Peyer's patch (tissue), 4 donors: ENCODE results near the gene CELF3. TPM values are rescaled to one million over a fixed set of nuclear protein-coding genes. Genes with fewer than 3 reads are reported as not detected.

Experiments
- DNase-seq, 3 donors: peaks; one replicate each; pipeline ENCODE4 v3.0.0-alpha.2; 2017 to 2019
- H3K27ac ChIP-seq, 4 donors: fragments of 200-600 bp; sonication (generic); one replicate each; pipeline ENCODE4 v1.5.1; 2016 to 2019
- H3K27me3 ChIP-seq, 2 donors: fragments of 200-600 bp; sonication (generic); one replicate each; pipeline ENCODE4 v1.5.1; 2019
- H3K36me3 ChIP-seq, 3 donors: fragments of 200-600 bp; sonication (generic); one replicate each; pipeline ENCODE4 v1.5.1; 2016 to 2019
- H3K4me1 ChIP-seq, 4 donors: fragments of 200-600 bp; sonication (generic); one replicate each; pipeline ENCODE4 v1.5.1; 2016 to 2019
- H3K4me3 ChIP-seq, 4 donors: fragments of 200-600 bp; sonication (generic); 1 replicate in 3 of 4; 2 replicates in 1 of 4; pipeline ENCODE4 v1.5.1; 2016 to 2019; ENCODE audit warnings: mild to moderate bottlenecking in 1 of 4
- H3K9me3 ChIP-seq, 4 donors: fragments of 200-600 bp; sonication (generic); one replicate each; pipeline ENCODE4 v1.5.1; 2016 to 2019; ENCODE audit warnings: mild to moderate bottlenecking in 1 of 4
- CTCF ChIP-seq, 6 experiments: fragments of 450-650 bp in 4 of 6; fragments of 200-600 bp in 2 of 6; sonication (generic) in 1 of 6; IDR thresholded peaks; one replicate each; pipeline ENCODE4 v1.5.1; 2017 to 2019; ENCODE audit warnings: antibody characterized with exemption in 6 of 6, mild to moderate bottlenecking in 3 of 6, moderate library complexity in 1 of 6
- POLR2A ChIP-seq, 2 donors: fragments of 450-650 bp; IDR thresholded peaks; one replicate each; pipeline ENCODE4 v1.5.1; 2017; ENCODE audit warnings: antibody characterized with exemption in 2 of 2, mild to moderate bottlenecking in 2 of 2, moderate library complexity in 2 of 2
- total RNA-seq, 4 donors: library from RNA; depleted of rRNA; stranded (reverse); fragments of >200 nt; gene quantifications; one replicate each; pipeline ENCODE4 v1.1.0, GENCODE V29; 2016

The CELF3 gene
- total RNA-seq, 4 donors from 2014 or later = 2.5 to 7.7 (median 6.1) TPM

GRCh38 chr1:151713874-151714273, 2.7 kb downstream of the CELF3 start:
- peaks cover 0 to 27% (median 0%) of the 10 kb centered on the region in 4 donors for H3K4me1 ChIP-seq
- H3K27ac ChIP-seq = no peak overlapping the region
- H3K4me3 ChIP-seq = no peak overlapping the region
- H3K9me3 ChIP-seq = no peaks in the 10 kb centered on the region
- TF ChIP-seq CTCF (IDR thresholded peaks at IDR 0.05) = no peak
- H3K36me3 ChIP-seq = no peaks in the 10 kb centered on the region
- DNase-seq = no peak
- peaks cover 0 to 8% of the 10 kb centered on the region in 2 donors for H3K27me3 ChIP-seq

- peak overlapping the region in 2 of 4 donors; percentile 17 to 57 for H3K27ac ChIP-seq
- H3K36me3 ChIP-seq = no peaks in the 10 kb centered on the region
Measured at GRCh38 chr1:151713044-151713443, 3.6 kb downstream of the CELF3 start.

GRCh38 chr1:151711951-151712350, 4.7 kb downstream of the CELF3 start:
- H3K9me3 ChIP-seq = no peaks in the 10 kb centered on the region
- TF ChIP-seq POLR2A (IDR thresholded peaks at IDR 0.05) = no peak
- no peak for TF ChIP-seq CTCF (IDR thresholded peaks at IDR 0.05)
- H3K4me1 ChIP-seq = peaks cover 0 to 24% (median 0%) of the 10 kb centered on the region in 4 donors
- H3K4me3 ChIP-seq = no peak overlapping the region
- H3K27me3 ChIP-seq = peaks cover 0 to 8% of the 10 kb centered on the region in 2 donors
- no peak for DNase-seq
- no peak overlapping the region for H3K27ac ChIP-seq
- no peaks in the 10 kb centered on the region for H3K36me3 ChIP-seq

More at GRCh38 chr1:151713044-151713443, 3.6 kb downstream of the CELF3 start:
- H3K4me1 ChIP-seq = peaks cover 0 to 27% (median 0%) of the 10 kb centered on the region in 4 donors
- H3K27me3 ChIP-seq = peaks cover 0 to 8% of the 10 kb centered on the region in 2 donors
- peak in 2 of 3 donors; percentile 71 to 81 for DNase-seq
- no peak overlapping the region for H3K4me3 ChIP-seq
- TF ChIP-seq POLR2A (IDR thresholded peaks at IDR 0.05) (no peak), CTCF (IDR thresholded peaks at IDR 0.05) (no peak)
- no peaks in the 10 kb centered on the region for H3K9me3 ChIP-seq

- Histone ChIP-seq H3K9me3 (no peaks in the 10 kb centered on the region), H3K4me1 (peaks cover 0 to 17% (median 0%) of the 10 kb centered on the region in 4 donors), H3K36me3 (no peaks in the 10 kb centered on the region), H3K27me3 (peaks cover 0 to under 1% of the 10 kb centered on the region in 2 donors), H3K27ac (no peak overlapping the region), H3K4me3 (no peak overlapping the region)
- no peak for DNase-seq
- TF ChIP-seq POLR2A (IDR thresholded peaks at IDR 0.05) = no peak
- TF ChIP-seq CTCF (IDR thresholded peaks at IDR 0.05) = no peak
Measured at GRCh38 chr1:151711044-151711800, 5.4 kb downstream of the CELF3 start.

GRCh38 chr1:151710187-151710840, 6.3 kb downstream of the CELF3 start:
- Histone ChIP-seq H3K4me1 (peaks cover 0 to 16% (median 0%) of the 10 kb centered on the region in 4 donors), H3K4me3 (no peak overlapping the region), H3K9me3 (no peaks in the 10 kb centered on the region), H3K27ac (no peak overlapping the region), H3K36me3 (no peaks in the 10 kb centered on the region), H3K27me3 (no peaks in the 10 kb centered on the region)
- DNase-seq = no peak
- TF ChIP-seq POLR2A (IDR thresholded peaks at IDR 0.05) = no peak
- TF ChIP-seq CTCF (IDR thresholded peaks at IDR 0.05) = no peak
